Mesothelial cell of epicardium (in vitro differentiated cells): ENCODE measurements around the gene ARFGEF3. TPM values are rescaled to one million over a fixed set of nuclear protein-coding genes. Genes with fewer than 3 reads are reported as not detected.
A peak's percentile ranks its signal among the peaks of the same experiment; 100 is the strongest.
"Not testable (repeated sequence)": the region's sequence is repeated elsewhere in the genome, so short reads cannot be mapped to it uniquely, and the experiment has no call there.

Source experiments
- DNase-seq, 2 experiments: peaks; one replicate each; pipeline ENCODE4 v3.0.0; 2021; ENCODE audit warnings: low spot score in 2 of 2; ENCODE audit not compliant: unreplicated experiment in 2 of 2
- H3K27ac Mint-ChIP-seq: 2 replicates; pipeline ENCODE4 v1.8.0; 2021; ENCODE audit warnings: mixed read lengths
- H3K27me3 Mint-ChIP-seq: 2 replicates; pipeline ENCODE4 v1.8.0; 2021; ENCODE audit warnings: low read depth, mixed read lengths
- H3K36me3 Mint-ChIP-seq: 2 replicates; pipeline ENCODE4 v1.8.0; 2021; ENCODE audit warnings: mixed read lengths
- H3K4me1 Mint-ChIP-seq: 2 replicates; pipeline ENCODE4 v1.8.0; 2021; ENCODE audit warnings: mixed read lengths
- H3K4me3 Mint-ChIP-seq: 2 replicates; pipeline ENCODE4 v1.8.0; 2021; ENCODE audit warnings: mild to moderate bottlenecking, moderate library complexity, mixed read lengths
- H3K9me3 Mint-ChIP-seq: 2 replicates; pipeline ENCODE4 v1.8.0; 2021; ENCODE audit warnings: mixed read lengths
- CTCF ChIP-seq: fragments of 200-600 bp; sonication (generic); IDR thresholded peaks from one replicate; pipeline ENCODE4 v1.5.0; 2021; ENCODE audit warnings: antibody characterized with exemption; ENCODE audit not compliant: unreplicated experiment
- total RNA-seq: library from RNA; stranded (reverse); gene quantifications from 3 replicates; pipeline ENCODE4 v1.2.1, GENCODE V29; 2021

Gene ARFGEF3
- total RNA-seq, 1 donor from 2014 or later: 6.1 TPM

- Mint-ChIP-seq H3K27me3 (no peaks in the 10 kb centered on the region), H3K36me3 (peaks cover 3% of the 10 kb centered on the region), H3K27ac (no peak overlapping the region), H3K4me1 (peaks cover 5% of the 10 kb centered on the region), H3K9me3 (no peaks in the 10 kb centered on the region), H3K4me3 (no peak overlapping the region)
- DNase-seq: no peak
- TF ChIP-seq CTCF: peak; percentile 36
These were observed 125.6 kb downstream of the ARFGEF3 start for GRCh38 chr6:138287144-138287955.

GRCh38 chr6:138288428-138289085 lies 126.8 kb downstream of the ARFGEF3 start:
- not testable (repeated sequence) for H3K4me1 Mint-ChIP-seq, DNase-seq, H3K36me3 Mint-ChIP-seq, H3K27me3 Mint-ChIP-seq, H3K9me3 Mint-ChIP-seq, H3K4me3 Mint-ChIP-seq, H3K27ac Mint-ChIP-seq

- no peaks in the 10 kb centered on the region for H3K27me3 Mint-ChIP-seq
- H3K36me3 Mint-ChIP-seq: peaks cover 3% of the 10 kb centered on the region
- H3K9me3 Mint-ChIP-seq: no peaks in the 10 kb centered on the region
- H3K4me3 Mint-ChIP-seq: no peak overlapping the region
- DNase-seq: no peak
- no peak overlapping the region for H3K27ac Mint-ChIP-seq
- TF ChIP-seq CTCF: no peak
- H3K4me1 Mint-ChIP-seq: peaks cover 5% of the 10 kb centered on the region
These were observed 128.0 kb downstream of the ARFGEF3 start for GRCh38 chr6:138289739-138290138.

GRCh38 chr6:138290423-138290962 lies 128.8 kb downstream of the ARFGEF3 start:
- Mint-ChIP-seq H3K27me3 (no peaks in the 10 kb centered on the region), H3K4me3 (no peak overlapping the region), H3K27ac (no peak overlapping the region), H3K4me1 (peaks cover 5% of the 10 kb centered on the region), H3K9me3 (no peaks in the 10 kb centered on the region), H3K36me3 (peaks cover 3% of the 10 kb centered on the region)
- no peak for TF ChIP-seq CTCF
- DNase-seq: no peak

DNA sequence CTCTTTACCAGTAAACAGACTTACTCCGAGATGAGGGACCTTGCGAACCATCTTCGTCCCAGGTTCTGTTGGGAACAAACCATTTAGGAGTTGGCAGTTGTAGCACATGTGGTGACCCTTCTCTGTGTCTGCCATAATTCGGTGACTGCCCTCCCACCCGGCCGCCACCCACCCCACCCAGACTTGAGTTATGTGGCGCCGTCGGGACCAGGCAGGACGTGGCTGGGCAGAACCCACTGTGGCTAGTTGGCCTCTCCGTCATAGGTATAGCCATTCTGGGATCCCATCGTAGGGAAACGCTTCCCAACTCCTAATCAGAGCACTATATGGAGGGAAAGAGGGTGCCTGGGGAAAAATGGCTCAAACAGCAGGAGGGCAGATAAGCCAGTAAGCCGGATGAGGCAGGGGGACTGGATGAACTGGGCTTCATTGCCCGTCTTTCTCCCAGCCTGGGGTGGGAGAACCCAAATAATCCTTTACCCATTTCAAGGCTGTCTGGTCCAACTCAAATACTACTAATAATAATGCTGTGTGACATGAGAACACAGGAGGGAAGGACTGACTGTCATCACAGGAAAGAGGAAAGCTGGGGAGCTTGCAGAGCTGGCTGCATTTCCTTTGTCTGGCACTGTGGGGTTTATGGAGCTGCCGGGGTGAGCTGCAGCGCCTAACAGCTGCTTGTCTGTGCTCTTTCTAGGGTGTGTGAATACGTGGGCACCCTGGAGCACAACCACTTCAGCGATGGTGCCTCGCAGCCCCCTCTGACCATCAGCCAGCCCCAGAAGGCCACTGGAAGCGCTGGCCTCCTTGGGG lies 129.5 kb downstream of the ARFGEF3 start:
- TF ChIP-seq CTCF: no peak
- Mint-ChIP-seq H3K9me3 (no peaks in the 10 kb centered on the region), H3K4me3 (no peak overlapping the region), H3K36me3 (peaks cover 3% of the 10 kb centered on the region), H3K27ac (no peak overlapping the region), H3K4me1 (peaks cover 5% of the 10 kb centered on the region), H3K27me3 (no peaks in the 10 kb centered on the region)
- no peak for DNase-seq
